GM13976 (cell line): ENCODE measurements around the gene RAB3C.

Experiments used
- DNase-seq: peaks from one replicate; pipeline ENCODE4 v3.0.0; 2012; ENCODE audit warnings: low spot score
- in situ Hi-C: fragments of 300-500 bp; cut with MboI; formaldehyde crosslinking; loops from one replicate; pipeline ENCODE4 v1.12.0; 2022; ENCODE audit warnings: low sequenced_read_pairs, mixed read lengths, inconsistent platforms; ENCODE audit not compliant: unreplicated experiment
- TF ChIP-seq, protein P1 (sequence below): IDR thresholded peaks from 2 replicates; pipeline ENCODE4 v1.5.1; 2012; ENCODE audit warnings: borderline replicate concordance, mild to moderate bottlenecking; ENCODE audit not compliant: insufficient read depth; ENCODE audit errors: extremely low read depth, missing control alignments, control extremely low read depth

Gene RAB3C

DNA sequence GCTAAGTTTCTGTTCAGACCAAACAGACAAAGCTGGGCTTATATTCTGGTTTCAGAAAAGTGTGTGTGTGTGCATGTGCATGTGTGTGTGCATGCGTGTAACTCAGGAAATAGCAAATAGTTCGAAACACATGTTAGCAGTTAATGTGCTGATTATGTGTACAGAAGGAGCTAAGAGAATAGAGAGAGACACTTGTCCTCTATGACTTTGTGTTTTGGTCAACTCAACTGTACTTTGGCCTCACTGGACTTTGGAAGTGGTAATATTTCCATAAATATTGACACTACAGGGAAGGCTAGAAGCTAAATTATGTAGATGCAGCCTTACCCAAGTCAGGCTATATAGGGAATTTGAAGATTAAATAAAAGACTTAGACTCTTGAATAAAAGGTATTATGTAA lies 155.5 kb downstream of the RAB3C start:
- TF ChIP-seq, protein P1, sequence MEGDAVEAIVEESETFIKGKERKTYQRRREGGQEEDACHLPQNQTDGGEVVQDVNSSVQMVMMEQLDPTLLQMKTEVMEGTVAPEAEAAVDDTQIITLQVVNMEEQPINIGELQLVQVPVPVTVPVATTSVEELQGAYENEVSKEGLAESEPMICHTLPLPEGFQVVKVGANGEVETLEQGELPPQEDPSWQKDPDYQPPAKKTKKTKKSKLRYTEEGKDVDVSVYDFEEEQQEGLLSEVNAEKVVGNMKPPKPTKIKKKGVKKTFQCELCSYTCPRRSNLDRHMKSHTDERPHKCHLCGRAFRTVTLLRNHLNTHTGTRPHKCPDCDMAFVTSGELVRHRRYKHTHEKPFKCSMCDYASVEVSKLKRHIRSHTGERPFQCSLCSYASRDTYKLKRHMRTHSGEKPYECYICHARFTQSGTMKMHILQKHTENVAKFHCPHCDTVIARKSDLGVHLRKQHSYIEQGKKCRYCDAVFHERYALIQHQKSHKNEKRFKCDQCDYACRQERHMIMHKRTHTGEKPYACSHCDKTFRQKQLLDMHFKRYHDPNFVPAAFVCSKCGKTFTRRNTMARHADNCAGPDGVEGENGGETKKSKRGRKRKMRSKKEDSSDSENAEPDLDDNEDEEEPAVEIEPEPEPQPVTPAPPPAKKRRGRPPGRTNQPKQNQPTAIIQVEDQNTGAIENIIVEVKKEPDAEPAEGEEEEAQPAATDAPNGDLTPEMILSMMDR = no peak
- in situ Hi-C loops = no loop called here
- DNase-seq = no peak

DNA sequence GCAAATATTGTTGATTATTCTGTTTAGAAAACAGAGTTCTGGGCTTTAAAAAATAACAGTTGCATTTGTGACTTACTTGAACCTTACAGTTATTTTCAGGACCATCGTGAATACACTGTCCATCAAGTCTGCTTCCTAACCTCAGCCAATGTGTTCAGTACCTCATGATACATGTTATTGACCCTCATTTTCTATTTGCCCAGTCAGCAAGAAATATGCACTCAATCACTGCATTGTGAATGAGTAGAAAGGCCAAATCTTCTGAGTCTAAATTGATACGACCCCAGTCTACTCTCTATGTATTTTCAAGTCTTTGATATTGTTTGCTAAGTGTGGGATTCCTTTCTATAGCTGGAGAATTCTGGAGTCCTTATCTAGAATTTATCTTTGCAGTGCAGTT lies 156.2 kb downstream of the RAB3C start:
- in situ Hi-C loops = no loop called here
- DNase-seq = no peak
- TF ChIP-seq, protein P1 = no peak

DNA sequence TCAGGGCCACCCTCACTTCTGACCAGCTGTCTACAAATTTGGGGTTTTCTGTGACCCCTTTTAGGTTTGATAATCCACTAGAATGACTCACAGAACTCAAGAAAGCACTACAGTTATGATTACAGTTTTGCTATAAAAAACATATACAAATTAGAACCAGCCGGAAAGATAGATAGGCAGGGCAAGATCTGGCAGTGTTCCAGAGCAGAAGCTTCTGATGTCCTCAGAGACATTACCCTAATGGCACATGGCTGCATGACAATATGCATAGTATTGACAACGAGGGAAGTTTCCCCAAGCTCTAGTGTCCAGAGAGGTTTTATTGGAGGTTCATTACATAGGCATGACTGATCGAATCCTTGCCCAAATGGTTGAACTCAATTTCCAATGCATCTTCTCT lies 158.1 kb downstream of the RAB3C start:
- DNase-seq = no peak
- in situ Hi-C loops = no loop called here
- TF ChIP-seq, protein P1 = no peak

DNA sequence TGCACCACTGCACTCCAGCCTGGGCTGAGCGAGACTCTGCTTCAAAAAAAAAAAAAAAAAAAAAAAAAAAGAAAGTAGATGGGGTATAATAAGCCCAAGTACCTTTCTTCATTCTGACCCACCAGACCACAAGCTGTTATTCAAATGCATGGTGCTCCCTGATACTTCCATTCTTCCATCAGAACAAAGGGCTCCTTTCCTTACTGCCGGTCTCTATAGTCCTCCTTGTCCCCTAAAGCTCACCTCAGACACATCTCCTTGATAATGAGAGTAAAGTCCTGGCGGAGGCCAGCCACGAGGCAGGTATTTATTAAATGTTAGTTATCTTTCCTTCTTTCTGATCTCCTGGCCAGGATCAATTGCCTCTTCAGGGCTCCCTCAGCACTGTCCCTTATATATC lies 162.5 kb downstream of the RAB3C start:
- in situ Hi-C loops = no loop called here
- TF ChIP-seq, protein P1 = no peak
- no peak for DNase-seq

DNA sequence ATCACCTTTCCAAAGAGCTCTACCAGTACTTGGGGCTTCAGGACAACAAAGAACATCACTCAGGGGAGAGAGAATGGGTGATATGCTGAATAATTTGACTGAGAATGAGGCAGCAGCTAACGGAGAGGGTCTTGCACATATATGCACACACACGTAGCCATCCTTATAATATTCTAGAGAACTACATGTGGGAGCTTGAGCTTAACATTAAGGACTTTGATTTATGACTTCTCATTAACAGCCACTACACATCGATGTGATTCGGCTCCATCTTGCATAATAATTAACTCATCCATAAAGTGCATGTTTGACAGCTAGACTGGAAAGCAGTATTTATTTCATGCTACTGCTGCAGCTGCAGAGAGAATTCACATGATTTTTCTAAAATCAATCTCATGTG lies 163.4 kb downstream of the RAB3C start:
- no peak for DNase-seq
- in situ Hi-C loops = no loop called here
- TF ChIP-seq, protein P1 = no peak

DNA sequence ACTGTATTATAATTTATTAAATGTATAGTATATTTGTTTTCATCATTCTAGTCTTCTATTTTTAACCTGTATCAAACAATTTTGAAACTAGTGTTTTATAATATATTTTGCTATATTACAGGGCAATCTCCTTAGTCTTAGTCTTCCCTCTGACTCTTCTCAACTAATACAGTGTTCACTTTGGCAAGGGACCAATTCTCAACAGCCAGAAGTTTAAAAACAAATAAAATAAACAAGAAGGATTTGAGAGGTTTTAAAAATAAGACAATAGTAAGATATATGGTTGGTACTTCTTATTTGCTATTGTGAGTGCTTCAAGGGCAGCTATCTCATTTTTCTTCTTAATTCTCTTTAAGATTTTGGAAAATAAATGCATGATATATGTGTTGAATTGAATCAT lies 167.2 kb downstream of the RAB3C start:
- DNase-seq = no peak
- in situ Hi-C loops = no loop called here
- TF ChIP-seq, protein P1 = no peak
